NCI-H82 treated with DMSO at 0.1 percent for 48 hours (cell line): ENCODE results near the gene NAA40.

Source experiments
- DNase-seq: peaks from one replicate; lab custom pipeline; 2025; ENCODE audit not compliant: unreplicated experiment; lab: John Stamatoyannopoulos, UW

The NAA40 gene

GRCh38 chr11:63985812-63986155, 47.0 kb downstream of the NAA40 start:
- DNase-seq: no peak

GRCh38 chr11:63986156-63986931, 47.5 kb downstream of the NAA40 start, which contains the start of gene OTUB1:
TSS of gene OTUB1 (plus strand) at chr11:63986438. CDS start at chr11:63986457, 19 bp downstream.
- peak; percentile 66 for DNase-seq

GRCh38 chr11:63986932-63987513, 48.2 kb downstream of the NAA40 start:
- no peak for DNase-seq

DNA sequence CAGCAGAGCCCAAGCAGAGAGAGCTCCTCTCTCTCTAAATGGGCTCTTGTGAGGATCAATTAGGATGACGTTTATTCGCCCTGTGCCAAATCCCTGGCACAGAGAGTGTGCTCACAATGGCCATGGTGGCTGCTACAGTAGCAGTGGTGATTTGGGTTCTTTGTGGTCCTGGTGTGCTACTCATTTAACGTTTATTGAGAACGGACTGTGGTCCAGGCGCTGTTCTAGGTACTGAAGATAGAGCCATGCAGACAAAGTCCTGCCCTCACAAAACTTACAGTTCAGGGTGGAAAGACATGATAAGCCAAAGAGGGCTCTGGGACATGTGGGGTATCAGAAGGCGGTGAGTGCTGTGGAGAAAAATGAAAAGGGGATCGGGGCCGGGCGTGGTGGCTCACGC, 52.8 kb downstream of the NAA40 start:
- no peak for DNase-seq

- DNase-seq: no peak
Measured at GRCh38 chr11:63993100-63993499, 54.3 kb downstream of the NAA40 start.

- no peak for DNase-seq
Measured at GRCh38 chr11:63993993-63994392, 55.2 kb downstream of the NAA40 start.

DNA sequence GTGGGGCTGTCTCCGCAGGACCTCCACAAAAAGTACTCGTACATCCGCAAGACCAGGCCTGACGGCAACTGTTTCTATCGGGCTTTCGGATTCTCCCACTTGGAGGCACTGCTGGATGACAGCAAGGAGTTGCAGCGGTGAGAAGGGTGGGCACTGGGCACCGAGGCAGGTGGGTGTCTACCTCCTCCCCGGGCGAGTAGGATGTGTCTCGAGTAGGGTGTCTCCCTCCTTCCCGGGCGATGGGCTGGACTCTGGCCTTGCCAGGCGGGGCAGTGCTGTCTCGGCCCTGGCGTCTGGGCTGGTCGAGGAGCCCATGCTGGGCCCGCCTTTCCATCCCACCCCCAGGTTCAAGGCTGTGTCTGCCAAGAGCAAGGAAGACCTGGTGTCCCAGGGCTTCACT, 57.7 kb downstream of the NAA40 start:
- DNase-seq: no peak

DNA sequence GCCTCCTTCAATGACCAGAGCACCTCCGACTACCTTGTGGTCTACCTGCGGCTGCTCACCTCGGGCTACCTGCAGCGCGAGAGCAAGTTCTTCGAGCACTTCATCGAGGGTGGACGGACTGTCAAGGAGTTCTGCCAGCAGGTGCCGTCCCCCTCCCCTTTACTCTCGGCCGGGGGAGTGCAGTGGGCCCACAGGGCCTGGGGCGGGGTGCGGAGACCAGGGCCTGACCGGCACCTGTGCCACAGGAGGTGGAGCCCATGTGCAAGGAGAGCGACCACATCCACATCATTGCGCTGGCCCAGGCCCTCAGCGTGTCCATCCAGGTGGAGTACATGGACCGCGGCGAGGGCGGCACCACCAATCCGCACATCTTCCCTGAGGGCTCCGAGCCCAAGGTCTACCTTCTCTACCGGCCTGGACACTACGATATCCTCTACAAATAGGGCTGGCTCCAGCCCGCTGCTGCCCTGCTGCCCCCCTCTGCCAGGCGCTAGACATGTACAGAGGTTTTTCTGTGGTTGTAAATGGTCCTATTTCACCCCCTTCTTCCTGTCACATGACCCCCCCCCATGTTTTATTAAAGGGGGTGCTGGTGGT, 58.4 kb downstream of the NAA40 start:
- DNase-seq: no peak

- DNase-seq: no peak
Measured at GRCh38 chr11:63997801-63998337, 59.1 kb downstream of the NAA40 start.

- DNase-seq: no peak
Measured at GRCh38 chr11:63998558-63999348, 60.0 kb downstream of the NAA40 start.

DNA sequence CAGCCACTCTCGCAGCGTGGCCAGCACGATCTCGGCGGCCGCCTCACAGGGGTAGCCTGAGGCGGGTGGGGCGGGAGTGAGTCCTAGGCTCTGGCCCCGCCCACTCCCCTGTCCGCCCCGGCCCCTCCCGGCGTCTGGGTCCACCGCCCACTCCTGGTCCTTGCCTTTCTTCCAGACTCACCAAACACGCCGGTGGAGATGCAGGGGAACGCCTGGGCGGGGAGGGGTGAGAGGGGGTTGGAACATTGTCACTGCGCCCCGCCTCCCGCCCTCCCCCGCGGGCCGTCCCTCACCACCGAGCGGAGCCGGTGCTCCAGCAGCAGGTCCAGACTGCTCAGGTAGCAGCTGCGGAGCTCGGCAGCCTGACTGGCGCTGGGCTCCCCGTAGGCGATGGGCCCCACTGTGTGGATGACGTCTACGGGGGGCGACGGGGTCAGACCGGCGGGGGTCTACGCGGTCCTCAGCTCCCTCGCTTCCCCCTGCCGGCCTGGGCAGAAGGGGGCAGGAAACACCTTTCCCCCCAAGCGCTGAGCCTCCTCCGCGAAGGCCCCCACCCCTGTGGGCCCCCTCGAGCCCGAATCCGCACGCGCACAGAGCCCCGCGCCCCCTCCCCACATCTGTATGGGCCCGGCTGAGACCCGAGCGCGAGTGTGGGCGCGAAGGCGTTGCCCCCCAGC, 60.7 kb downstream of the NAA40 start:
- no peak for DNase-seq

DNA sequence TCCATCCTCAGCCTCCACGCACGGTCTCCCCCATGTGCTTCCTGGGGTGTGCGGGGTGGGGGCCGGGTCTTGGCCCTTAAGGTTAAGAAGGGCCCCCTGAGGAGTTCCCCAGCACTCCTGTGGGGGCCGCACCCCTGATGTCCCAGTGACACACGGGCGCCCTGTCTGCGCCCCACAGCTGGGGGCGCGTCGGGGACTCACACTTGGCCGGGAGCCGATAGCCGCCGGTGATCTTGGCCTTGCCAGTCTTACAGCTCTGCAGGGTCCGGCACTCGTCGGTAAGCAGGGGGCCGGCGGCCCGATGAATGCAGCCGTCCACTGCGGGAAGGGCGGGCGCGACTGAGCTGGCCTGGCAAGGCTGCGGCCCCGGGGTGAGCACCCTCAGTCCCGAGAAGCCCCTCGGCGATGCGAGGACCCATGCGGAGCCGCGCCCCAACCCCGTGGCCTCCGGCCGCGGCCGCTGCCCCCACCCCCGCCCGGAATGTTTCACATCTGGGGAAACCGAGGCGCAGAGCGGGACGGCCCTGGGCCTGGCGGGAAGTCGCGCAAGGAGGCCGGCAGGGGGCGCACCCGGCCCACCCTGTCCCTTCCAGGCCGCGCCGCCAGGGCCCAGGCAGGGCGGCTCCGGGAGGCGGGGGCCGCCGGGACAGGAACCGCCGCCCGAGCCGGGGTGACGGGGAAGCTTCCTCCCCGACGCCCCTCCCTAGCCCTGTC, 61.4 kb downstream of the NAA40 start:
- DNase-seq: no peak

GRCh38 chr11:64000740-64001483, 62.1 kb downstream of the NAA40 start:
- no peak for DNase-seq

- no peak for DNase-seq
Measured at GRCh38 chr11:64001484-64002420, 63.0 kb downstream of the NAA40 start.

DNA sequence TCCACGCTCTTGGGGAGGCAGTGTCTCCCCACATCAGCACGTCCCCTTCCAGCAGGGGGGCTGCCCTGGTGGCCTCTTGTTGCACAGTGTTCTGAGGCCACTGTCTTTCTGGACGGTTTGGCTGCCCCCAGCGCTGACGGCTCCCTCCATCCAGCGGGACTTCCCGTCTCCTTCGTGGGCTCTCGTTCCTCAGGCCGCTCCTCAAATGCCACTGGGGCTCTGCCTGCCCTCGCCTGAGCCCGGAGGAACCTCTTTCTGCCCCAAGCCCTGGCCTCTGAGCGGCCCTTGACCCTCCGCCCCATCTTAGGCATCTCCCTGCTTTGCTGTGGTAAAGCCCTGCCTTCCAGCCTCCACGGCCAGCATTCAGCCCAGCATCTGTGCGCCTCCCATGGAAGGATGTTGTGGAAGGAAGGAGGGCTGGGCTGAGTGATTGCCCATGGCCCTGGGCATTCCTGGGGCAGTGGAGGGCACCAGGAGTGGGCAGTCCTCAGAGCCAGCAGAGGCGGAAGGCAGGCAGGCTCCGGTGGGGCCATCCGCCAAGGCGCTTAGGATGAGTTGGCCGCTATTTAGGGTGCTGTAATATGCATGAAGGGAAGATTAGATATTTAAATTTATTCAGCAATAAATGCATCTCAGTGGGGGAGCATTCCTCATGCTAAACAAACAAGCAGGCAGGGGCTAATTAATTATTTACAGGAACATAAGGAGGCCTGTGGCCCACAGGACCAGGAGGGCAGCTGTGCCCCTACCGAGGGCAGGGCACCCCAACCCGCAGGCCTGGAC, 65.2 kb downstream of the NAA40 start:
- no peak for DNase-seq

- no peak for DNase-seq
Measured at GRCh38 chr11:64004590-64004984, 65.8 kb downstream of the NAA40 start.

GRCh38 chr11:64005691-64006090, 66.9 kb downstream of the NAA40 start:
- DNase-seq: no peak

DNA sequence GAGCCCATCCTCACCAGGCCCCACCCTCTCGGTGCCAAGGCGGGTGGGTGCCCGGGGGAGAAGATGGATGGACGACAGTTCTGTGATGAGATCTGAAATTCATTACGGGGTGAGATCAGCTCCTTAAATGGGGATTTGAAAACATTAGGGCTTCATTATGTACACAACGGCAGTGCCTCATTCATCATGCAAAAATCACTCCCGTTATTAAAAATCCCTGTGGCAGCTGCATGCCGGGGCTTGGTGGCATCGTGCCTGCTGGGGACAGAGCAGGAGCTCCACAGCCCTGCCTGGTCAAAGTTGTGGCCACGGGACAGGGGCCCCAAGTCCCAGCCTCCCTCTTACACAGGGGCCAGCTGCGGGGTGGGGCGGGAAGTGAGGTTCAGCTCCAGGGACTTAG, 67.6 kb downstream of the NAA40 start:
- DNase-seq: no peak
